GM12801 (cell line): Measurements from ENCODE around the gene DENND4C.

Experiments
- CTCF ChIP-seq: IDR thresholded peaks from one replicate; pipeline ENCODE4 v1.5.1; 2011; ENCODE audit warnings: control low read depth; ENCODE audit not compliant: insufficient read length; ENCODE audit errors: extremely low read depth

Gene DENND4C

GRCh38 chr9:19230355-19231125, at the start of gene DENND4C:
Gene DENND4C (plus strand): TSS chr9:19230693. CDS start chr9:19276175, 45,482 bp downstream.
- no peak for TF ChIP-seq CTCF

- TF ChIP-seq CTCF: no peak
Measured at GRCh38 chr9:19180991-19181390, 49.5 kb upstream of the DENND4C start.

- TF ChIP-seq CTCF: no peak
Measured at GRCh38 chr9:19181561-19181960, 48.9 kb upstream of the DENND4C start.

GRCh38 chr9:19184144-19184917, 46.2 kb upstream of the DENND4C start:
- no peak for TF ChIP-seq CTCF

- TF ChIP-seq CTCF: no peak
Measured at GRCh38 chr9:19185191-19185590, 45.3 kb upstream of the DENND4C start.

GRCh38 chr9:19186232-19186631, 44.3 kb upstream of the DENND4C start:
- no peak for TF ChIP-seq CTCF

GRCh38 chr9:19188771-19189170, 41.7 kb upstream of the DENND4C start:
- no peak for TF ChIP-seq CTCF
